Measurements from ENCODE around the gene PHYHD1.

- TF ChIP-seq EZH2phosphoT487 (IDR thresholded peaks at IDR 0.05; ENCODE audit: borderline replicate concordance, low read length) (no peak), CTCF (conservative IDR thresholded peaks at IDR 0.05; ENCODE audit: low read depth, low read length) (peak; percentile 85)
Observed at GRCh38 chr9:128927731-128928411, 7.1 kb downstream of the PHYHD1 start.
